Activated CD4-positive, alpha-beta T cell treated with anti-CD3 and anti-CD28 coated beads for 24 hours (primary cell): ENCODE data around the gene PABPC4L.
"Not testable (repeated sequence)": the region's sequence is repeated elsewhere in the genome, so short reads cannot be mapped to it uniquely, and the experiment has no call there.

Experiments used
- DNase-seq, 2 donors: peaks; one replicate each; pipeline ENCODE4 v3.0.0-alpha.2; 2020; ENCODE audit warnings: low read depth in 2 of 2

PABPC4L gene

GRCh38 chr4:134201216-134202161 lies at the start of gene PABPC4L:
TSS of gene PABPC4L (minus strand) at chr4:134201789. CDS start at chr4:134201019, 770 bp downstream.
- DNase-seq = no peak

GRCh38 chr4:134251322-134251721 lies 49.7 kb upstream of the PABPC4L start:
- DNase-seq = no peak

- no peak for DNase-seq
Observed at GRCh38 chr4:134243742-134244713, 42.4 kb upstream of the PABPC4L start.

GRCh38 chr4:134219043-134219442 lies 17.5 kb upstream of the PABPC4L start:
- DNase-seq = no peak

GRCh38 chr4:134216411-134216810 lies 14.8 kb upstream of the PABPC4L start:
- DNase-seq = no peak

- DNase-seq = no peak
Observed at GRCh38 chr4:134215620-134216344, 14.2 kb upstream of the PABPC4L start.

GRCh38 chr4:134207955-134208354 lies 6.4 kb upstream of the PABPC4L start:
- DNase-seq = not testable (repeated sequence)

- DNase-seq = no peak
Observed at GRCh38 chr4:134202166-134202956, 772 bp upstream of the PABPC4L start.

GRCh38 chr4:134200811-134201215 lies 776 bp downstream of the PABPC4L start:
- no peak for DNase-seq

- DNase-seq = no peak
Observed at GRCh38 chr4:134189949-134190348, 11.6 kb downstream of the PABPC4L start.

GRCh38 chr4:134189480-134189879 lies 12.1 kb downstream of the PABPC4L start:
- DNase-seq = no peak

GRCh38 chr4:134178706-134179105 lies 22.9 kb downstream of the PABPC4L start:
- DNase-seq = no peak

- DNase-seq = no peak
Observed at GRCh38 chr4:134174271-134174670, 27.3 kb downstream of the PABPC4L start.

GRCh38 chr4:134160211-134160610 lies 41.4 kb downstream of the PABPC4L start:
- DNase-seq = no peak

- DNase-seq = no peak
Observed at GRCh38 chr4:134154097-134154496, 47.5 kb downstream of the PABPC4L start.

GRCh38 chr4:134147941-134148340 lies 53.6 kb downstream of the PABPC4L start:
- no peak for DNase-seq
